HG02973 (cell line): ENCODE measurements around the gene SERBP1.
"Not testable (repeated sequence)": the region's sequence is repeated elsewhere in the genome, so short reads cannot be mapped to it uniquely, and the experiment has no call there.

Source experiments
- ATAC-seq: cut with Tn5 transposase; IDR thresholded peaks from one replicate; pipeline ENCODE4 v1.9.1; 2021; ENCODE audit warnings: moderate library complexity; ENCODE audit not compliant: unreplicated experiment

Gene SERBP1

DNA sequence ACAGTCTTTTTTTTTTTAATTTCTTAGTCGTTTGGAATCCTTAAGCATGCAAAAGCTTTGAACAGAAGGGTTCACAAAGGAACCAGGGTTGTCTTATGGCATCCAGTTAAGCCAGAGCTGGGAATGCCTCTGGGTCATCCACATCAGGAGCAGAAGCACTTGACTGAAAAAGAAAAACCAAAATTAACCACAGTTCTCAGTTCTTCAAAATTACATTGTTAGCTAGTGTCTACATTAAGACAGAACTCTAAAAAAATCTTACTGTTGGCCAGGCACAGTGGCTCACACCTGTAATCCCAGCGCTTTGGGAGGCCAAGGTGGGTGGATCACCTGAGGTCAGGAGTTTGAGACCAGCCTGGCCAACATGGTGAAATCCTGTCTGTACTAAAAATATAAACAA, 17.1 kb downstream of the SERBP1 start:
- ATAC-seq = not testable (repeated sequence)

DNA sequence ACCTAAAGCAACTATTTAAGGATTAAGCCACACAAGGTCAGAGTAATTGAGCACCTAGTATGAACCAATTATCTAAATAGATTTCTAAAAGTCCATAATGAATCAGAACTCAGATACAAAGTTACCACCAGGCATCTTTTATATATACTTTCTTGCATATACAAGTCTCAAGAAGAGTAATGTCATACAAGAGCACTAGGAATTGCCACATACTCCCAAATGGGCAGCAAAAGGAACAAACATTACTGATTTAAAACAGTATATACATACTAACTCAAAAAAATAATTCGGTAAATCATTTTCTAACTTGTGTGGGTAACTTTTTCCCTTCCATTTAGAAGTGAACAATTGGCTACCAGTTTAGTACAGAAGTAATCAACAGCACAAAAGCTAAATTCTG, 22.1 kb downstream of the SERBP1 start:
- ATAC-seq = no peak

DNA sequence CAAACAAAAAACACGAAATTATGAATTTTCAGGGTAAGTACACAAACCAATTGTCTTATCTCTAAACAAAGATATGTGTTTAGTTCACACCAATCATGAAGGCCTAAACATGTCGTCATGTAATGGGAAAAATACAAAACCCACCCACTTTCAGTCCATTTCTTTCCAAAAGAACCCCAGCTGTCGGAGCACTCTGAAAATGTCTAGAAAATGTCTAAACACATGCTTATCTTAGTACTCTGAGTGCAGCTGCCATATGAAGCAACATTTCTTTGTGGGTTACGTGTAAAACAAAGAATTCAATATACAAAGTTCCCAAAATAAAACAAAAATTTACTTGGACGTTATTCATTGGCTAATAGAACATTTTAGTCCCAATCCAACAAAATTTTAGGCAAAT, 22.7 kb downstream of the SERBP1 start:
- ATAC-seq = no peak

DNA sequence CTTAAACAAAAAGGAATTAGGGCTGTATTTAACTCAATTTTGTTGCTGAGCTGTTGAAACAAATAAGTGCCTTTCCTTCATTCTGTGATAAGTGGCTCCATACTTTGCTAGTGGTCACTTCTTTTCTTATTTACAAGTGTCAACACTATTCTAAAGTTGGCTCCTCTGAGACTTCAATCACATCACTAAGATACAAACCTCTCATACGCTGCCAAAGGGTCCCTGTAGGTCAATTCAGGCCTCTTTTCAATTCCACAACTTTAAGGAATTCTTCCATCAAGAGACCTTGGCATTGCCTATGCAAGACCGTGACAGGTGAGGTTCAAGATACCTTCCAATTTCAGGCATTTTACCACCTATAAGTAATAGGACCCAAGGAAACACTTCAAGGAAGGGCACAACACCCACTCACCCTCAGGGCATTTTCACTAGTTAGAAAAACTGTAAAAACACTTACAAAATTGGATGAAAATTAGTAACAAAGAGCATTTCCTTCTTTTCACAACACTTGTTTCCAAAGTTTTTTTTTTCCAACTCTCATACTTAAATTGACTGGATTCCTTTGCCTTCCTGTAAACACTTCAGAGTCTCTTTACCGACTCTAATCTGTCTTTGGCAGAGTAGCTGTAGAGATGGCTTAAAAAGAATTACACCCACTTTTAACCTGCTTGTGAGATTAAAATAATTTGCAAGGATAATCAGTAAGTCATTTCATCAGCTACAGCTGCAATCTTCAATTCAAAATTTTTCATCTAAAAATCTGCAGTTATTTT, 24.5 kb downstream of the SERBP1 start:
- ATAC-seq = no peak

DNA sequence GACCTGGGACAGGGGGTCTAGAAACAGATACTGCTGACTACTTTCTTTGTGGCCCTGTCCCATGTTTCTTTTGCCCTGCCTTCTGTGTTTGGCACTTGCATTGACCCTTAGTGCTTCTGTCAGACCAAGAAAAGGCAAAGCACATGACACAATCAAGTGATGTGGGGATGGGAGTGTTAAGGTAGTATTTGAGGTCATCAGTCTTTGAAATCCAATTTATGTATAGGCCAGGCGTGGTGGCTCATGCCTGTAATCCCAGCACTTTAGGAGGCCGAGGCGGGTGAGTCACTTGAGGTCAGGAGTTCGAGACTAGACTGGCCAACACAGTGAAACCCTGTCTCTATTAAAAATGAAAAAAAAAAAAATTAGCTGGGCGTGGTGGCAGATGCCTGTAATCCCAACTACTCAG, 26.0 kb downstream of the SERBP1 start:
- ATAC-seq = no peak

DNA sequence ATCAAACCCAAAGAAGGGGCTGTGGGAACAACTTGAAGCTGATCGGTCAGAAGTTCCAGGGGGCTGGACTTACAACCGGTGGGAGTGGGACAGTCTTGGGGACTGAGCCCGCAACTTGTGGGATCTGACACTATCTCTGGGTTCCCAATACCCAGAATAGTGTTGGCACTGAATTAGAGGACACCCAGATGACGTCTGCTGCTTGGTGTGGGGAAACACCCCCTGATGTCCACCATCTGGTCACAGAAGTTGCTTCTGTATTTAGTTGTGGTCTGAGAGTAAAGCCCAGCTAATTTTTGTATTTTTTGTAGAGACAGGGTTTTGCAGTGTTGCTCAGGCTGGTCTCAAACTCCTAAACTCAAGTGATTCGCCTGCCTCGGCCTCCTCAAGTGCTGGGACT, 28.8 kb downstream of the SERBP1 start:
- no peak for ATAC-seq

DNA sequence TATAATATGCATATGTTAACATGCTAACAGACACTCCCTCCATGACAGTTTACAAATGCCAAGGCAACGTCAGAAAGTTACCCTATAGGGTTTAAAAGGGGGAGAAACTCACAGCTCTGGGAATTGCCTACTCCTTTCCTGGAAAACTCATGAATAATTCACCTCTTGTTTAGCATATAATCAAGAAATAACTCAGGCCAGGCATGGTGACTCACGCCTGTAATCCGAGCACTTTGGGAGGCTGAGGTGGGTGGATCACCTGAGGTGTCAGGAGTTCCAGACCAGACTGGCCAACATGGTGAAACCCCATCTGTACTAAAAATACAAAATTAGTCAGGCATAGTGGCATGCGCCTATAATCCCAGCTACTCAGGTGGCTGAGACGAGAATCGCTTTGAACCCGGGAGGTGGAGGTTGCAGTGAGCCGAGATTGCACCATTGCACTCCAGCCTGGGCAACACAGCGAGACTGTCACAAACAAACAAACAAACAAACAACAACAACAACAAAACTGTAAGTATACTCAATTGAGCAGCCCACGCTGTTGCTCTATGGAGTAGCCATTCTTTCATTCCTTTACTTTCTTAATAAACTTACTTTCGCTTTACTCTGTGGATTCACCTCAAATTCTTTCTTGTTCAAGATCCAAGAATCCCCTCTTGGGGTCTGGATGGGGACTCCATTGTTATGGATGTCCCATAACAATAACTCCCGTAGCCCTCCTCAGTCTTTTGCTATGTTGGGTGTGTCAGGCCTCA, 30.0 kb downstream of the SERBP1 start:
- not testable (repeated sequence) for ATAC-seq

DNA sequence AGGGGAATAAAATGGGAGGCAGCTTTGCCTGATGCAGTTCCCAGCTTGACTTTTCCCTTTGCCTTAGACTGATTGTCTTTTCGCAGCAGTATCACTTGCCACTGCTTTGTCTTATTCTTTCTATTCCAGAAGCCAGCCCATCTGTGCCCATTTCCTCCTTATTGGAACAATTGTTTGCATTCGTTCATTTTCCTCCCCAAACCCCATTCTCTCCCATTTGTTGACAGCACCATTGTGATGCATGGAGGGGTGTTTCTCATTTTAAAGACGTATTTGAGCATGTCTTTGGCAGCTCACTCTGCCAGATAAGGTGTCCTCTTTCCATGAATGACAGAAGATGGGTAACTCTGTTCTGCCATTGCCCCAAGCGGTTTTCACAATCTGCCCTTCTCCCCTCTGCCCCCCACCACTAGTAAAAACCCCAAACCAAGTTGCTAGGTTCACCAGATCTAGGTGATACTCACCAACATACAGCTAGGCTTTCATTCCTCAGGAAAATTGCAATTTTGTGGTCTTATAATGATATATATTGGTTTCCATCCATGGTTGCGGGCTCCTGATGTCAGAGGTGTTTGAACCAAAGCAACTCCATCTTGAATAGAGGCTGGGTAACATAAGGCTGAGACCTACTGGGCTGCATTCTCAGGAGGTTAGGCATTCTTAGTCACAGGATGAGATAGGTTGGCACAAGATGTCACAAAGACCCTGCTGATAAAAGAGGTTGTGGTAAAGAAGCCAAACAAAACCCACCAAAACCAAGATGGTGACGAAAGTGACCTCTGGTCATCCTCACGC, 30.8 kb downstream of the SERBP1 start:
- ATAC-seq = no peak

DNA sequence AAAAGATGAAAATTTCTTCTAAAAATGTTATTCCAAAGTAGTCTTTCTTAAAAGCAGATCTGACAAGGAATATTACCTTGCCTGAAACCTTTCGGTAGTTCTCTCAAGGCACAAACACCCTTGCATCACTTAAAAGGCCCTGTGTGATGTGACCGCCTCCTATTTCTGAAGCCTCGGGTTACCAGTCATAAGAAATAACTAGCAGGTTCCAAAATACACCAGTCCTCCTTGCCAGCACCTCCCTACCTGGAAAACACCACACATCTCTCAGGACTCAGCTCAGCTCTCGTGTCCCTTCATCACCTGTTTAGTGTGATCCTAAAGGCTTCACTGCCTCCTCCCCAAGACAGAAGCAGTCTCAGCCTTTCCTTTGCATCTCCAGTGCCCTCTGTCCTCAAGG, 35.7 kb downstream of the SERBP1 start:
- no peak for ATAC-seq

DNA sequence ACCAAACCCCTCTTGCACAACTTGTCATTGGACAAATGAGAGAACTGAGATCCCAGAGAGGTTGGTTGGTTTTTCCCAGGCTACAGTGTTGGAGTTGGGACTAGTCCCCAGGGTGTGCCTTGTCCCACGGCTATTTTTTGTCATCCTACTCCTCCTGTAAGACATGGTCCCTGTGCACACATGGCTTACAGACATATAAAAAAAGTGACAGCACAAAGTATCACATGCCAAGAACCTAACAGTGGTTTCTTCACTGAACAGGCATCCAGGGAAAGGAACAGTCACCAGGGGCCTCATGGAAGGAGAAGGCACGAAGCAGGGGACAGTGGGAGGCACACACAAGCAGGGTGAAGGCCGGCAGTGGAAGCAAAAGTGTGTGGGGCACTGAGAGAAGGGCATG, 36.5 kb downstream of the SERBP1 start:
- ATAC-seq = no peak

DNA sequence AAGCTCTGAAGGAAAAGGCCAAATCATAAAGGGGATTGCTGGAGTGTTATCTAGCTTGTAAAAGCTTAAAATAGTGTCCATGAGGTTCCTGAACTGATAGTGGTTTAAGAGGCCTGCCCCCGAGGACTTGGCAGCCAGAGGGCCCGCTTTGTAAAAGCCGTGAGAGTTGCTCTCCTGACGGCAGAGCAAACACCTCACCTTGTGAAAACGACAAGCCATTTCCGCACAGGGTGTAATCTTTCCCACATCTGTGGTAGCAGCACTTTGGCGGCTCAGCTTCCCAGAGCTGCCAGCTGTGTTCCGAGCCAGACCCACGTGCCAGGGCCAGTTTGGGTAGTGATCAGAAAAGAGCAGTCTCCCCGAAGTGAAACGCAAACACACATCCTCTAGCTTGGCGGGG, 37.0 kb downstream of the SERBP1 start:
- ATAC-seq = no peak

DNA sequence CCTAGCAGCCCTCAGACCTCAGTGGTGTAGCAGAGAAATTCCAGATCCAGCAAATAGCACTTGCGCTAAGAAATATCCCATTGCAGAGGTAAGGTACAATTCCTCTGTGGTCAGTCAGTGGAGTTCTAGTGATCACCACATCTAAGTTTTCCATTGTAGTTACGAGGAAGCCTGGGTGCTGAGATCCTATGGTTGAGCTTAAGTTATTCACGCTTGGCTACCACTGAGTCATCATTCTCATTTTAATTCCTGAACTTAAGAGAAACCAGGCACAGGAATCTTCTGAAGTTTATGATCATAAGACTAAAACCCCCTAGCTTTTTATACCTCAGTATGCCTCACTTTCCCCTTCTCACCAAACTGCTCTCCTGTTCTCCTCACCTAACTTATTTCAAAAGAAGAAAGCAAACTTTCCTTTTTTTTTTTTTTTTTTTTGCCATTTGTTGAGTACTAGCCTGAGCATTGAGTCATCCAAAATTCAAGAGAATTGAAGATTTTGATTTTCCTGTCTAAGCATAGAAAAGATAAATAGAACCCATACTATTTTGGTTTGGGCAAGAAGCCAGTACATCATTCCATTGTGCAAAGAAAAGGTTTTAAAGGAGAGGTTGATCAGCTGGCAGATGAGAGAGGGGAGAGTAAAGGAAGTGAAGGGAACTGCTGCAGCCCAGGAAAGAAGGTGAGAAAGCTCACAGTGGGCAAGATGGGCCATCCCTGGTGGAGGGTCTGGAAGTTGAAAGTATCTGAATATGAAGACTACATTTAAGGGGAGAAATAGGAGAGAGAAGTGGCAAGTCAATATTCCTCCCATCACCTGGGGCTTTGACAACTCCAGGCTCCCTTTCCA, 39.9 kb downstream of the SERBP1 start:
- ATAC-seq = no peak

DNA sequence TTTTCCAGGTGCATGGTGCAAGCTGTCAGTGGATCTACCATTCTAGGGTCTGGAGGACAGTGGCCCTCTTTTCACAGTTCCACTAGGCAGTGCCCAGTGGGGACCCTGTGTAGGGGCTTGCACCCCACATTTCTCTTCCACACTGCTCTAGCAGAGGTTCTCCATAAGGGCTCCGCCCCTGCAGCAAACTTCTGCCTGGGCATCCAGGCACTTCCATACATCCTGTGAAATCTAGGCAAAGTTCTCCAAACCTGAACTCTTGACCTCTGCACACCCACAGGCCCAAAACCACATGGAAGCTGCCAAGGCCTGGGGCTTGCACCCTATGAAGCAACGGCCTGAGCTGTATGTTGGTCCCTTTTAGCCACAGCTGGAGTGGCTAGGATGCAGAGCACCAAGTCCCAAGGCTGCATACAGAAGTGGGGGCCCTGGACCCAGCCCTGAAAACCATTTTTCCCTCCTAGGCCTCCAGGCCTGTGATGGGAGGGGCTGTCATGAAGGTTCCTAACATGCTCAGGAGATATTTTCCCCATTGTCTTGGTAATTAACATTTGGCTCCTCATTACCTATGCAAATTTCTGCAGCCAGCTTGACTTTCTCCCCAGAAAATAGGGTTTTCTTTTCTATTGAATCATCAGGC, 46.1 kb downstream of the SERBP1 start:
- no peak for ATAC-seq

DNA sequence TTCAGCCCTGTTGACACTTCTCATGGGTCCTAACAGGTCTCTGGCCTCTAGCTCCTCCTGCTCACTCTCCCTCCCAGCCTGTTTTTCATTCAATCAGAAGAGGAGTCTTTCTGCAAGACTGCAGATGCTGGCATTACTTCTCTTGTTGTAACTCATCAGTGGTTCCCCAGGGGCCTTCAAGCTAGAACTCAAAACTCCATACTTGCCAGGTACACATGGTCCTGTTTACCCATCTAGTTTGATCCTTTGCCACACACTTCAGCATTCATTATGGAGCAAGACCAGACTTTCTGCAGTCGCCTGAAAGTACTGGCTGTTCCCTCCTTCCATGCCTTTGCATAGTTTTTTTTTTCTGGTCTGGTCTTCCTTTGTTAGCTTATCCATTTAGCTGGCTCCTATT, 47.9 kb downstream of the SERBP1 start:
- ATAC-seq = no peak

DNA sequence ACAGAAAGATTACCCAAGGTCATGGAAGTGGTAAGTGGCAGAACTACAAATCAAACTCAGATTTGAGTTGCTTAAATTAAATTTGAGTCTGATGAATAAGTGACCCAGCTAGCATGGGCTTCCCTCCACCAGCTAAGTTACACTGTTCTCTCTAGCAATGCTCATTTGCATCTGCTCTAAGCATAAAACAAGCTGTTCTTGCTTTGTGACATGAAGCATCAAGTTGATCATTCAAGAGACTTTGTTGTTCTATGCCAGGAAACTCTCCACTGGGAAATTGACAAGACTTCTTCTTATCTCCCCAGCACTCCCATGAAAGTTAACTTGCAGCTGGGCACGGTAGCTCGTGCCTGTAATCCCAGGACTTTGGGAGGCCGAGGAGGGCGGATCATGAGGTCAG, 49.0 kb downstream of the SERBP1 start:
- no peak for ATAC-seq

DNA sequence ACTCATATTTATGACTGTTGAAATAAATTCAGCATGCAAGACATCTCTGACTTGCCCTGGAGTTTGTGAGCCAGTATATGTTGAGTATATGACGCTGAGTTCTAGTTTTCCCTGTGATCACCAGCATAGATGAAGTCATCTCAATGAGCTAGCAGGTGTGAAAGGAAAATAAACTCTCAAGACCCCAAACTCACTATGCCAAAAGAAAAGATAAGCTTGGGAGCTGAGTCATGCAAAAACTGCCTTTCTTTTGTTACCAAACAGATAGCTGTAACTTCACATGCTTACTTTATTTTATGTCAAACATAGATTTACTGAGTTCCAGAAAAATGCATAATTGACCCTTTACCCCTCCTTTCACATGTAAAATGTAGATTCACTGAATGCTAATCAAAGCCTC, 52.9 kb downstream of the SERBP1 start:
- no peak for ATAC-seq

DNA sequence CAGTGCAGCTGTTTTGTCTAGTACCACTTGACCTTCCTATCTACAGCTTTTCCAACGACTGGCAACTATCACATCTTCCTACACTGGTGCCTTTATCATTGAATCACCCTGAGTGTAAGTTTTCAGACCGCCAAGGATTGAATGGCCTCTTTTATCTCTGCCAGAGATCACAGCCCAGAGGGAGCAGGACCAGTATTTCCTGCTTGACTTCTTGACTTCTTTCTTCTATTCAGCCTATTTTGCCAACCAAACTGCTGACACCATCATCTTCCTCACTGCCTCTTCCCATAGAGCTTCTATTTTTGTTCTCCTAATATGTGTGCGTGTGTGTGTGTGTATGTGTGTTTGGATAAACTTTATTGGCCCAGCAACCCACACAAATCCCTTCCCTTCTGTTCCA, 53.8 kb downstream of the SERBP1 start:
- no peak for ATAC-seq

DNA sequence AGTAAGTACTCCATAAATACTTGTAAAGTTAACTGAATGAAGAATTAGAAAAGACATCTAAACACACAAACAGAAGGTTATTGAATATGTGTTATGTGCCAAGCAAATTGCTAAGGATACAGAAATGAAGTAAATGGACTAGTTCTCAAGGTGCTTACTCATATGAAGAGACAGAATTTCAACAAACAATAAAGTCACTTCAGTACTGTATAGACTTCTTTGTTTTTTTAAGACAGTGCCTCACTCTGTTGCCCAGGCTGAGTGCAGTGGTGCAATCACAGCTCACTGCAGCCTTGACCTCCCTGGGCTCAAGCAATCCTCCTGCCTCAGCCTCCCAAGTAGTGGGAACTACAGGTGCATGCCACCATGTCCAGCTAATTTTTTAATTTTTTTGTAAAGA, 57.3 kb downstream of the SERBP1 start:
- no peak for ATAC-seq

DNA sequence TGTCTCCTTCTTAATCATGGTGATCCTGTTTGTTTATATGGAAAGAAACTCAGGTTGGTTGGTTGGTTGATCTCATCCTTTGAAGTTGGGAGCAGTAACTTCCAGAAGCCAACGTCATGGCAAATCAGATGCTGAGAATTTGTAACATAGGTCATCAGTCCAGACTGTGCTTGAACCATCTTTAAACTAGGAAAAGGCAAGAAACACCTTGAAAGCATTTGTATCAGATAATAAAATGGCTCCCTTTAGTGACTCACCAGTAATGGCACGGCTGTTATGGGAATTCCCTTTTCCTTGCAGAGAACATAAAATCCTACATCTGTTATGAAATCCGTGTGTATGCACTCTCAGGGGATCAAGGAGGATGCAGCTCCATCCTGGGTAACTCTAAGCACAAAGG, 58.1 kb downstream of the SERBP1 start:
- ATAC-seq = no peak

DNA sequence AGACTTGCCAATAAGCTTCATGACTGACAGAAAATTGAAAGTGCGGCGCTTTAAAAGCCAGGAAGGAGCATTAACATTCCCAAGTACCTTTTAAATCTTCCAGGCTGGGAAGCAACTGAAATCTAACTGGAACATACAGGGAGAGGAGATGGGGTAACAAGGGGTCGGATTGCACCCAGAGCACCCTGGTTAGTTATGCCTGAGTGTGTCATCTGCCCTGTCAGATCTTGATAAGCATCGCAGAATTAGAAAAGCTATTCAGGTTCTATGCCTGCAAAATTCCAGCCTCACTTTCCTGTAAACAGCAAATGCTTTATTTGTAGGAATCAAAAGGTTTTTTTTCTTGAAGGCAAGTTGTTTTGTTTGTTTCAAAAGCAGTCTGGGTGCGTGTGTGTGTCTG, 58.5 kb downstream of the SERBP1 start:
- no peak for ATAC-seq
